CD8-positive, alpha-beta memory T cell (primary cell): ENCODE measurements around the gene KNSTRN. TPM values are rescaled to one million over a fixed set of nuclear protein-coding genes. Genes with fewer than 3 reads are reported as not detected.
A peak's percentile ranks its signal among the peaks of the same experiment; 100 is the strongest.

Experiments used
- CTCF ChIA-PET: fragments of 350-600 bp; sonication (Branson Sonifier 250); formaldehyde crosslinking; loops from one replicate; lab custom pipeline; 2021; ENCODE audit warnings: antibody characterized with exemption; lab: Charles Lee
- POLR2A ChIA-PET: fragments of 350-600 bp; sonication (Branson Sonifier 250); formaldehyde crosslinking; loops from one replicate; lab custom pipeline; 2021; ENCODE audit warnings: antibody characterized with exemption; lab: Charles Lee
- DNase-seq, 5 donors: peaks; one replicate each; pipeline versions ENCODE4 v3.0.0 to v3.0.0-alpha.2; 2020 to 2022; ENCODE audit warnings: mixed read lengths in 1 of 5
- H3K27ac ChIP-seq: one replicate; pipeline ENCODE4 v1.7.0; 2013; ENCODE audit warnings: low read depth, mild to moderate bottlenecking, low read length, moderate library complexity
- H3K27me3 ChIP-seq: 2 replicates; pipeline ENCODE4 v1.7.0; 2013; ENCODE audit warnings: low read length, mild to moderate bottlenecking; ENCODE audit not compliant: insufficient read depth, poor library complexity, severe bottlenecking
- H3K36me3 ChIP-seq: 2 replicates; pipeline ENCODE4 v1.7.0; 2013; ENCODE audit warnings: mild to moderate bottlenecking, low read length, moderate library complexity; ENCODE audit not compliant: insufficient read depth
- H3K4me1 ChIP-seq: 2 replicates; pipeline ENCODE4 v1.7.0; 2013; ENCODE audit warnings: mild to moderate bottlenecking, low read length, moderate library complexity; ENCODE audit not compliant: insufficient read depth
- H3K4me3 ChIP-seq: 2 replicates; pipeline ENCODE4 v1.7.0; 2013; ENCODE audit warnings: mild to moderate bottlenecking, low read length
- H3K9me3 ChIP-seq: 2 replicates; pipeline ENCODE4 v1.7.0; 2013; ENCODE audit warnings: mild to moderate bottlenecking, low read length
- H3K27ac Mint-ChIP-seq, 8 donors: one replicate each; pipeline ENCODE4 v1.8.0; 2020 to 2021; ENCODE audit warnings: mixed read lengths in 8 of 8, mild to moderate bottlenecking in 6 of 8, inconsistent platforms in 3 of 8, moderate library complexity in 3 of 8
- H3K27me3 Mint-ChIP-seq, 2 donors: one replicate each; pipeline ENCODE4 v1.8.0; 2020 to 2021; ENCODE audit warnings: mixed read lengths in 2 of 2, mild to moderate bottlenecking in 1 of 2, moderate library complexity in 1 of 2
- H3K36me3 Mint-ChIP-seq, 3 donors: one replicate each; pipeline ENCODE4 v1.8.0; 2020 to 2021; ENCODE audit warnings: mixed read lengths in 3 of 3, inconsistent platforms in 1 of 3, mild to moderate bottlenecking in 1 of 3
- H3K4me1 Mint-ChIP-seq, 3 donors: one replicate each; pipeline ENCODE4 v1.8.0; 2020 to 2021; ENCODE audit warnings: mixed read lengths in 3 of 3, inconsistent platforms in 1 of 3, mild to moderate bottlenecking in 1 of 3
- H3K4me3 Mint-ChIP-seq, 7 donors: one replicate each; pipeline ENCODE4 v1.8.0; 2020 to 2021; ENCODE audit warnings: mixed read lengths in 7 of 7, mild to moderate bottlenecking in 6 of 7, moderate library complexity in 4 of 7, inconsistent platforms in 2 of 7
- H3K9me3 Mint-ChIP-seq, 5 donors: one replicate each; pipeline ENCODE4 v1.8.0; 2020 to 2022; ENCODE audit warnings: mixed read lengths in 5 of 5, mild to moderate bottlenecking in 3 of 5, moderate library complexity in 2 of 5, inconsistent platforms in 1 of 5
- polyA plus RNA-seq: library from polyadenylated mRNA; unstranded; fragments of 300-500 nt; fragmentation: Illumina TruSeq; gene quantifications from one replicate; pipeline ENCODE4 v1.2.3, GENCODE V29; 2021
- total RNA-seq, 2 experiments: library from RNA; stranded (reverse); gene quantifications; one replicate each; pipeline ENCODE4 v1.2.3, GENCODE V29; 2021

The KNSTRN gene
- total and polyA plus RNA-seq, 3 experiments from 2014 or later: 3.6 to 49.9 (median 42.8) TPM

- Mint-ChIP-seq H3K4me3 (no peak overlapping the region), H3K27me3 (no peaks in the 10 kb centered on the region), H3K9me3 (no peaks in the 10 kb centered on the region), H3K4me1 (peaks cover 14 to 27% (median 26%) of the 10 kb centered on the region in 3 donors), H3K27ac (peak overlapping the region in 1 of 8 donors; percentile 31), H3K36me3 (peaks cover 0 to 6% (median 1%) of the 10 kb centered on the region in 3 donors)
- Histone ChIP-seq H3K27ac (no peak overlapping the region), H3K4me3 (no peak overlapping the region), H3K27me3 (no peaks in the 10 kb centered on the region), H3K9me3 (no peaks in the 10 kb centered on the region), H3K36me3 (no peaks in the 10 kb centered on the region), H3K4me1 (peaks cover 13% of the 10 kb centered on the region)
- DNase-seq: no peak
- CTCF ChIA-PET: interaction anchor here (4.0 kb wide), 1 partner anchor 12 kb away, joined by 16 read pairs; no protein-coding TSS in a partner anchor
- POLR2A ChIA-PET: no interaction called here
These were observed 1.9 kb upstream of the KNSTRN start for GRCh38 chr15:40380636-40381035.

GRCh38 chr15:40381818-40382529 lies 547 bp upstream of the KNSTRN start:
- Mint-ChIP-seq H3K36me3 (peaks cover 0 to 15% (median 3%) of the 10 kb centered on the region in 3 donors), H3K4me1 (peaks cover 14 to 27% (median 26%) of the 10 kb centered on the region in 3 donors), H3K9me3 (no peaks in the 10 kb centered on the region), H3K4me3 (peak overlapping the region in 3 of 7 donors; percentile 95 to 98 (median 97)), H3K27ac (no peak overlapping the region), H3K27me3 (no peaks in the 10 kb centered on the region)
- Histone ChIP-seq H3K27ac (no peak overlapping the region), H3K4me1 (peaks cover 13% of the 10 kb centered on the region), H3K27me3 (no peaks in the 10 kb centered on the region), H3K36me3 (peaks cover 7% of the 10 kb centered on the region), H3K4me3 (peak overlapping the region; percentile 88), H3K9me3 (no peaks in the 10 kb centered on the region)
- ChIA-PET POLR2A (interaction anchor here (0.8 to 1.6 kb wide), 2 partner anchors 10 to 24 kb away, joined by 3 to 10 read pairs; partner anchors contain the start of gene IVD), CTCF (interaction anchor here (1.0 to 4.0 kb wide), 9 partner anchors 10 to 71 kb away, joined by 3 to 37 read pairs (median 4); partner anchors contain the start of gene IVD)
- DNase-seq: no peak

GRCh38 chr15:40386480-40386879 lies 4.0 kb downstream of the KNSTRN start:
- peaks cover 13% of the 10 kb centered on the region for H3K4me1 ChIP-seq
- peaks cover 5 to 48% (median 14%) of the 10 kb centered on the region in 3 donors for H3K36me3 Mint-ChIP-seq
- H3K4me3 Mint-ChIP-seq: no peak overlapping the region
- H3K27ac Mint-ChIP-seq: peak overlapping the region in 1 of 8 donors; percentile 54
- H3K27ac ChIP-seq: no peak overlapping the region
- ChIA-PET POLR2A (no interaction called here), CTCF (interaction anchor here (0.9 to 2.2 kb wide), 2 partner anchors 19 to 31 kb away, joined by 4 to 5 read pairs; partner anchors contain the start of gene IVD)
- peaks cover 18% of the 10 kb centered on the region for H3K36me3 ChIP-seq
- H3K4me1 Mint-ChIP-seq: peaks cover 14 to 27% (median 26%) of the 10 kb centered on the region in 3 donors
- no peaks in the 10 kb centered on the region for H3K27me3 Mint-ChIP-seq
- no peak overlapping the region for H3K4me3 ChIP-seq
- no peaks in the 10 kb centered on the region for H3K9me3 Mint-ChIP-seq
- no peaks in the 10 kb centered on the region for H3K9me3 ChIP-seq
- no peak for DNase-seq
- H3K27me3 ChIP-seq: no peaks in the 10 kb centered on the region

- Mint-ChIP-seq H3K27me3 (no peaks in the 10 kb centered on the region), H3K9me3 (no peaks in the 10 kb centered on the region), H3K36me3 (peaks cover 5 to 69% (median 19%) of the 10 kb centered on the region in 3 donors), H3K4me1 (peaks cover 3 to 12% (median 10%) of the 10 kb centered on the region in 3 donors), H3K4me3 (no peak overlapping the region), H3K27ac (peak overlapping the region in 1 of 8 donors; percentile 87)
- CTCF ChIA-PET: interaction anchor here (0.7 to 1.3 kb wide), 3 partner anchors 15 to 20 kb away, joined by 3 to 6 read pairs (median 5); no protein-coding TSS in a partner anchor
- POLR2A ChIA-PET: interaction anchor here (0.7 kb wide), 1 partner anchor 51 kb away, joined by 3 read pairs; no protein-coding TSS in a partner anchor
- Histone ChIP-seq H3K9me3 (no peaks in the 10 kb centered on the region), H3K27me3 (no peaks in the 10 kb centered on the region), H3K36me3 (peaks cover 29% of the 10 kb centered on the region), H3K4me3 (no peak overlapping the region), H3K27ac (no peak overlapping the region), H3K4me1 (no peaks in the 10 kb centered on the region)
- DNase-seq: no peak
These were observed 6.7 kb downstream of the KNSTRN start for GRCh38 chr15:40388941-40389823.

GRCh38 chr15:40389824-40390595 lies 7.5 kb downstream of the KNSTRN start:
- no peak for DNase-seq
- CTCF ChIA-PET: interaction anchor here (1.1 to 1.3 kb wide), 2 partner anchors 14 to 21 kb away, joined by 5 to 6 read pairs; no protein-coding TSS in a partner anchor
- Histone ChIP-seq H3K4me3 (no peak overlapping the region), H3K36me3 (peaks cover 29% of the 10 kb centered on the region), H3K4me1 (no peaks in the 10 kb centered on the region), H3K9me3 (no peaks in the 10 kb centered on the region), H3K27me3 (no peaks in the 10 kb centered on the region), H3K27ac (no peak overlapping the region)
- Mint-ChIP-seq H3K4me3 (peak overlapping the region in 1 of 7 donors; percentile 3), H3K9me3 (no peaks in the 10 kb centered on the region), H3K36me3 (peaks cover 5 to 68% (median 19%) of the 10 kb centered on the region in 3 donors), H3K27me3 (no peaks in the 10 kb centered on the region), H3K4me1 (peaks cover 0 to 6% (median 3%) of the 10 kb centered on the region in 3 donors), H3K27ac (peak overlapping the region in 2 of 8 donors; percentile 76 to 78)
- POLR2A ChIA-PET: no interaction called here

- Mint-ChIP-seq H3K4me3 (no peak overlapping the region), H3K36me3 (peaks cover 0 to 48% (median 14%) of the 10 kb centered on the region in 3 donors), H3K27ac (peak overlapping the region in 2 of 8 donors; percentile 32 to 38), H3K4me1 (peaks cover 3 to 8% (median 8%) of the 10 kb centered on the region in 3 donors), H3K9me3 (no peaks in the 10 kb centered on the region), H3K27me3 (no peaks in the 10 kb centered on the region)
- Histone ChIP-seq H3K27me3 (no peaks in the 10 kb centered on the region), H3K9me3 (no peaks in the 10 kb centered on the region), H3K36me3 (peaks cover 17% of the 10 kb centered on the region), H3K27ac (no peak overlapping the region), H3K4me1 (peaks cover 3% of the 10 kb centered on the region), H3K4me3 (no peak overlapping the region)
- ChIA-PET CTCF (interaction anchor here (1.1 kb wide), 1 partner anchor 48 kb away, joined by 3 read pairs; the partner anchor contains the start of gene BAHD1), POLR2A (interaction anchor here (0.6 kb wide), 1 partner anchor 1874 kb away, joined by 4 read pairs; no protein-coding TSS in a partner anchor)
- DNase-seq: no peak
These were observed 10.7 kb downstream of the KNSTRN start for GRCh38 chr15:40392986-40393948.
